Epithelial cell of proximal tubule (primary cell): ENCODE data around the gene GORAB. TPM values are rescaled to one million over a fixed set of nuclear protein-coding genes. Genes with fewer than 3 reads are reported as not detected.

Experiments used
- DNase-seq: peaks from one replicate; pipeline ENCODE4 v3.0.0-alpha.2; 2011; ENCODE audit warnings: low read depth
- H3K4me3 ChIP-seq: 2 replicates; pipeline ENCODE4 v1.5.1; 2011; ENCODE audit warnings: low read depth, mild to moderate bottlenecking, low read length
- CTCF ChIP-seq: conservative IDR thresholded peaks from 2 replicates; pipeline ENCODE4 v1.5.1; 2012; ENCODE audit warnings: low read depth, mild to moderate bottlenecking, low read length
- total RNA-seq: library from RNA; depleted of rRNA; stranded (reverse); fragments of >200 nt; gene quantifications from 2 replicates; pipeline ENCODE4 v1.2.3, GENCODE V29; 2015

GORAB gene
- total RNA-seq, 1 donor from 2014 or later: 7.7 TPM

GRCh38 chr1:170536924-170537551 is 5.1 kb downstream of the GORAB start:
- DNase-seq: peak; percentile 23
- H3K4me3 ChIP-seq: no peak overlapping the region
- no peak for TF ChIP-seq CTCF

- DNase-seq: no peak
- no peak overlapping the region for H3K4me3 ChIP-seq
- TF ChIP-seq CTCF: no peak
Measured at GRCh38 chr1:170537798-170538503, 6.0 kb downstream of the GORAB start.

DNA sequence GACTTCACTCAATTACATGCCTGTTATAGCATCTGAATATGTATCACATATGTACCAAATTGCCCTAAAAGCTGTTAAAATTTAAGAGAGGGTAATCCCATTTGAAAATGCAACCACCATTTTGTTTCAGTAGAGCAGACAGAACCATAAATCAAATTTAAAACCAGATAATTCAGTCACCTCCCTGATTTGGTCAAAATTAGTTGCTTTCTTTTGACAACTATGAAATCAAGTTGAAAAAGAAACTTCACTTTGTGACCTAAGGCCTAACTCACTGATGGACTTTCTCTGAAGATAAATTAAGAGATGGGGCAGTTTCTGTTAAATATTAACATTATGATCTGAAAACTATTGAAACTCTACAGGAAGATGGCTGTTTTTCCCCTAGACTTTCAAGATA is 6.7 kb downstream of the GORAB start:
- H3K4me3 ChIP-seq: no peak overlapping the region
- TF ChIP-seq CTCF: no peak
- no peak for DNase-seq

DNA sequence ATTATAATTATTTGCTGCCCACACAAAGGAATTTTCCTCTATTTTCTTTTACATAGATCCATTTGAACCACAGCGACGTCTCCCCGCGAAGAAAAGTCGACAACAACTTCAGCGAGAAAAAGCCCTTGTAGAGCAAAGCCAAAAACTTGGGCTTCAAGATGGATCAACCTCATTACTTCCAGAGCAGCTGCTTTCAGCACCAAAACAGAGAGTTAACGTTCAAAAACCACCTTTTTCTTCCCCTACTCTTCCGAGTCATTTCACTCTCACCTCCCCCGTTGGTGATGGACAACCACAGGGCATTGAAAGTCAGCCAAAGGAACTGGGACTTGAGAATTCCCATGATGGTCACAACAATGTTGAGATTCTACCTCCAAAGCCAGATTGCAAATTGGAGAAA is 7.2 kb downstream of the GORAB start:
- no peak for TF ChIP-seq CTCF
- H3K4me3 ChIP-seq: no peak overlapping the region
- no peak for DNase-seq

DNA sequence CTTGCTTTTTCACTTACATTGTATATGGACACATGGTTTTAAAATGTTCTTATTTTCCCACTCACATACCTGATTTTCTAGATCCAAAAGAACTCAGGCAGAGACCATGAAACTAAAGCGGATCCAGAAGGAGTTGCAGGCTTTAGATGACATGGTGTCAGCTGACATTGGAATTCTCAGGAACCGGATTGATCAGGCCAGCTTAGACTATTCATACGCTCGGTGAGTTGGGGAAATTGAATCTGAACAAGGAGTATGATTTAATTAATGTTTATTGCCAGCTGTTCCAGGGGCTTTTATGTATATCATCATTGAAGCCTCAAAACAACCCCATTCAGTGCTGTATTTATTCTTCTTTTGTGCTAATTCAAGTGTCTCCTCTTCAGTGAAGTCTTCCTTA is 12.7 kb downstream of the GORAB start:
- H3K4me3 ChIP-seq: no peak overlapping the region
- DNase-seq: no peak
- no peak for TF ChIP-seq CTCF

- H3K4me3 ChIP-seq: no peak overlapping the region
- DNase-seq: peak; percentile 27
- TF ChIP-seq CTCF: no peak
Measured at GRCh38 chr1:170545476-170545875, 13.5 kb downstream of the GORAB start.

DNA sequence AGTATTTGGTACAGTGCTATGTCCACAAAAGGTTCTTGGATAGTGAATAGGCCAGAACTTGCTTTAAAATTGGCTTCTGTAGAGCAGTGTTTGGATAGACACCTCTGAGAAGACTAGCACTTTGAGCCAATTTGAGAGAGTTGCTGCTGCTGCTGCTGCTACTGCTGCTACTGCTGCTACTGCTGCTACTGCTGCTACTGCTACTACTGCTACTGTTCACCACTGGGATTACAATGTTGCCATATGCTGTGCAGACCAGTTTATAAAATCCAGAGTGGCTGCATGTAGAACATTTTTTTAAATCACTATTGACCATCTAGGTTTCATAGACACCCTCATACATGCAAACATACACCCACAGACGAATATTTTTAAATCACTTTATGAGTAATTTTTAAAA is 15.3 kb downstream of the GORAB start:
- TF ChIP-seq CTCF: no peak
- no peak for DNase-seq
- H3K4me3 ChIP-seq: no peak overlapping the region
